Measurements from ENCODE around the gene TMSB10.

Gene TMSB10

DNA sequence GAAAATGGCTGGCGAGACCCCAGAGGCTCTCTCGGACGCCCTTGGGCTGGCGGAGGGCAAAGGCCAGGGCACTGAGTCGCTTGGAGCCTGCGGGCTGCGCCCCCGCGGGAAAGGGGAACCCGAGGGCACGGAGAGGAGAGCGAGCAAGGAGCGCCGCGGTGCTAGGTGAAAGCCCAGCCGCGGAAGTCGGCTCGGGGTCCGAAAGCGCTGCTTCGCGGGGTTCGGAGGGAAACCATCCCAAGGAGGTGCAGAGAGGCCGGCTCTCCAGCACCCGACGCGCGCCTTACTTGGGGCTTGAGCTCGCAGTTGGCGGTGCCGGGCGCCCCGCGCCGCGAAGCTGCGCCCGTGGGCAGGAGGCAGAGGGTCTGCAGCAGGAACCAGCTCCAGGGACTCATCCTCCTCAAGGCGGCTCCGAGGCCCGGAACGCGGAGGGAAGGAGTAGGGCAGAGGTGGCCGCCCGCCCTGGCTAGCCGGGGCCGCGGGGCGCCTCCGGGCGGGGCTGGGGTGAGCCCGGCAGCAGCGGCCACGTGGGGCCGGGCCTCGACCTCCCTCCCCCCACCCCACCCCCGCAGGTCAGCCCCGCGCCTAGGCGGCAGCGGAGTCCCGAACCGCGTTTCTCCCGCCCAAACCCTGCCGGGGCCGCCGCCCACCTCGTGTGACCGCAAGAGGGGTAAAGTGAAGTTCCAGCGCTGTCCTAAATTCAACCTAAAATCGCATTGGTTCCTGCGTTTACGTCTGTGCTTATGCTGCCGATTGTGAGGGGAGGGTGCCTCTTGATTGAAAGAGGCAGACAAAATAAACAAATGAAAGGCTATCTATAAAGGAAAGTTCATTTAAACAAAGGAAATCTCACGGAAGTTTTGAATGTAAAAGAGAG is 24.6 kb upstream of the TMSB10 start, which contains the start of gene TRABD2A:
Gene TRABD2A (minus strand): TSS at position 440 of the 877 bp plus-strand sequence. CDS start 45 bp downstream, at position 395.
- H3K9me3 ChIP-seq, result no peaks in the 10 kb centered on the region
- peaks cover 0 to 32% (median 18%) of the 10 kb centered on the region in 4 donors for H3K4me1 ChIP-seq
- peak within 1 kb of the TSS; percentile 38 to 48 for H3K4me3 ChIP-seq
- no peak for DNase-seq
- TF ChIP-seq, protein P1, sequence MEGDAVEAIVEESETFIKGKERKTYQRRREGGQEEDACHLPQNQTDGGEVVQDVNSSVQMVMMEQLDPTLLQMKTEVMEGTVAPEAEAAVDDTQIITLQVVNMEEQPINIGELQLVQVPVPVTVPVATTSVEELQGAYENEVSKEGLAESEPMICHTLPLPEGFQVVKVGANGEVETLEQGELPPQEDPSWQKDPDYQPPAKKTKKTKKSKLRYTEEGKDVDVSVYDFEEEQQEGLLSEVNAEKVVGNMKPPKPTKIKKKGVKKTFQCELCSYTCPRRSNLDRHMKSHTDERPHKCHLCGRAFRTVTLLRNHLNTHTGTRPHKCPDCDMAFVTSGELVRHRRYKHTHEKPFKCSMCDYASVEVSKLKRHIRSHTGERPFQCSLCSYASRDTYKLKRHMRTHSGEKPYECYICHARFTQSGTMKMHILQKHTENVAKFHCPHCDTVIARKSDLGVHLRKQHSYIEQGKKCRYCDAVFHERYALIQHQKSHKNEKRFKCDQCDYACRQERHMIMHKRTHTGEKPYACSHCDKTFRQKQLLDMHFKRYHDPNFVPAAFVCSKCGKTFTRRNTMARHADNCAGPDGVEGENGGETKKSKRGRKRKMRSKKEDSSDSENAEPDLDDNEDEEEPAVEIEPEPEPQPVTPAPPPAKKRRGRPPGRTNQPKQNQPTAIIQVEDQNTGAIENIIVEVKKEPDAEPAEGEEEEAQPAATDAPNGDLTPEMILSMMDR (IDR thresholded peaks at IDR 0.05), result no peak
- no peak within 1 kb of the TSS for H3K27ac ChIP-seq
- H3K36me3 ChIP-seq, result no peaks in the 10 kb centered on the region
- intact Hi-C loops (cut with DNase I; ENCODE audit: low total_unique reads), result loop anchor here (5.0 kb wide), 1 partner anchor 384 kb away; no protein-coding TSS in a partner anchor
- H3K27me3 ChIP-seq, result peaks cover 0 to 37% of the 10 kb centered on the region in 2 donors

DNA sequence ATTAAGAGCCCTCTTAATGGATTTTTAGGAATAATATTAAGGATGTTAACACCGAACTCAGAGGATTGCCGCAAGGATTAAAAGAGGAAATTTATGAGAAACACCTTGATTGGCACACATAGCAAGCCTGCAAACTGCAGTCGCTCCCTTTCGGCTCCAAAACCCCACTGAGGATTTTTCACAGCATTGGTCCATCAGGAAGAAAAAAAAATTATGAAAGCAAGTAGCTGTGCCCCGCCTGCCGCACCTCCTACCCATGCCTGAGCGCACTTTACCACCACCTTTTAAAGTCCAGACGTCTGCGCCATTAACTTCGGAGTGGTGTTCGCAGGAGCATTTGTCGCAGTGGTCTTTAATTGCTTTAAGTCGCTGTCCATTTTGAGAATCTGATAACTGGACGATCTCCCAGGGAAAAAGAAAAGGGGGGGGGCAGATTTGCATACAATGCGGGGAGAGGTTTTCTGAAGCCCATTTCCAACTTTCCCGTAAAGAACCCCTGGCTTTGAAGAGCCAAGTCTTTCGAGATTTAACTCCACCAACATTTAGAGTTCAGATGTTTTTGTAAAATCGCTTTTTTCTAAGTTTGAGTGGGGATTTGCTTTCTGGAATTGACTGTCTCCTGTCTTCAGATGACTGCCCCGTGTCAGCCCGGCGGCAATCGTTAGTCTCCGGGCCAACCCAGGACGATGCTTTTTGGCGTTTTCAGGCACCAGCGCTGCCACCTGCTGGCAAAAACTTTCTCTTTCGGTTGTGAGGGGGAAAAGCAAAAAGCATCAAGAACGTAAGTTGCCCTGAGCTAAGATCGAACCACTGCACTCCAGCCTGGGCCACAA is 23.7 kb upstream of the TMSB10 start:
- Histone ChIP-seq H3K36me3 (no peaks in the 10 kb centered on the region), H3K9me3 (no peaks in the 10 kb centered on the region), H3K27me3 (peaks cover 0 to 37% of the 10 kb centered on the region in 2 donors), H3K27ac (no peak overlapping the region), H3K4me1 (peaks cover 0 to 32% (median 18%) of the 10 kb centered on the region in 4 donors), H3K4me3 (peak overlapping the region; percentile 38 to 48)
- TF ChIP-seq, protein P1 (IDR thresholded peaks at IDR 0.05), result peak; percentile 64 to 68
- DNase-seq, result peak; percentile 76 to 88
- intact Hi-C loops (cut with DNase I; ENCODE audit: low total_unique reads), result loop anchor here (5.0 kb wide), 1 partner anchor 384 kb away; no protein-coding TSS in a partner anchor

DNA sequence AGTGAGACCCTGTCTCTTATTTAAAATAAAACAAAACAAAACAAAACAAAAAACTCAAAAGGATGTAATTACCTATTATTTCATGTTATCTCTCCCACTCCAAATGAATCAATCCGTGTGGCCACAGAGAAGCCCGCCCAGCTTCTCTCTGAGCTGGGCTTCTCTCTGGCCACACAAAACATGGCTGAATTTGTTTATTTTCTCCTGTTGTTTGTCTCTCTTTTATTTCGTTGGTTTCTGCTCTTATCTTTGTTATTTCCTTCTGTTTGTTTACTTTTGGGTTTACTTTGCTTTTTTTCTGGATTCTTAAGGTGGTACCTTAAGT is 23.1 kb upstream of the TMSB10 start:
- intact Hi-C loops (cut with DNase I; ENCODE audit: low total_unique reads), result loop anchor here (5.0 kb wide), 1 partner anchor 385 kb away; no protein-coding TSS in a partner anchor
- Histone ChIP-seq H3K27ac (no peak overlapping the region), H3K4me1 (peaks cover 0 to 32% (median 18%) of the 10 kb centered on the region in 4 donors)

DNA sequence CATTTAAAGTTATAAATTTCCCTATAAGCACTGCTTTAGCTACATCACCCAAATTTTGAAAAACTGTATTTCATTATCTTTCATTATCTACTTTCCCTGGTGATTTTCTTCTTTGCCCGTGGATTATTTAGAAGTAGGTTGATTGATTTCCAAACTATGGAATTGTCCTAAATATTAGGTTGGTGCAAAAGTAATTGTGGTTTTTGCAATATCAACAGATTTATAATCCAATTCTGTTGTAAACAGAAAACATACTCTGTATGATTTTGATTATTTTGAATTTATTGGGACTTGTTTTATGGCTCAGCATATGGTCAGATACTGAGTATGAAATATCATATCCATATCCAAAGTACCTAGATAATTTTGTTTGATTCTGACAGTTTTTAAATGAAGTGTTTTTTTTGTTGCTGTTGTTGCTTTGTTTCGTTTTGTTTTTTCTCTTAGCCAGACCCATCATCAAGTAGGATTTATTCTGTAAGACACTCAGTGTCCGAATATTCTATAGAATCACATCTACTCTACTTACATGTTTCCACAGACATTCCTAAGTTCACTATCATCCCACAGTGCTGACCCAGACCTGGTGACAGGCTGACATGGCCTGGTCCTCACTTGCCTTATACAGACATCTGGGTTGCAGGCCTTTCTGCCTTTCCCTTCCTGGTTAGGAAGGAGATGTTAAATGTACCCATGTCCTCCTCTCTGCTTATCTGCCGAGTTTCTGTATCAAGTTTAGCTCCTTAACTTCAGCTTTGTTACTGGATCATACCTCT is 22.5 kb upstream of the TMSB10 start:
- Histone ChIP-seq H3K27me3 (peaks cover 0 to 37% of the 10 kb centered on the region in 2 donors), H3K4me3 (no peak overlapping the region), H3K36me3 (no peaks in the 10 kb centered on the region), H3K9me3 (no peaks in the 10 kb centered on the region), H3K4me1 (peaks cover 0 to 32% (median 18%) of the 10 kb centered on the region in 4 donors), H3K27ac (no peak overlapping the region)
- no peak for DNase-seq
- intact Hi-C loops (cut with DNase I; ENCODE audit: low total_unique reads), result loop anchor here (5.0 kb wide), 1 partner anchor 386 kb away; no protein-coding TSS in a partner anchor
- TF ChIP-seq, protein P1 (IDR thresholded peaks at IDR 0.05), result no peak

More for the DNA sequence above, 23.1 kb upstream of the TMSB10 start:
- TF ChIP-seq, protein P1 (IDR thresholded peaks at IDR 0.05), result no peak
- peaks cover 0 to 37% of the 10 kb centered on the region in 2 donors for H3K27me3 ChIP-seq
- no peaks in the 10 kb centered on the region for H3K9me3 ChIP-seq
- H3K4me3 ChIP-seq, result peak overlapping the region in 1 of 2 donors; percentile 48
- DNase-seq, result no peak
- no peaks in the 10 kb centered on the region for H3K36me3 ChIP-seq

DNA sequence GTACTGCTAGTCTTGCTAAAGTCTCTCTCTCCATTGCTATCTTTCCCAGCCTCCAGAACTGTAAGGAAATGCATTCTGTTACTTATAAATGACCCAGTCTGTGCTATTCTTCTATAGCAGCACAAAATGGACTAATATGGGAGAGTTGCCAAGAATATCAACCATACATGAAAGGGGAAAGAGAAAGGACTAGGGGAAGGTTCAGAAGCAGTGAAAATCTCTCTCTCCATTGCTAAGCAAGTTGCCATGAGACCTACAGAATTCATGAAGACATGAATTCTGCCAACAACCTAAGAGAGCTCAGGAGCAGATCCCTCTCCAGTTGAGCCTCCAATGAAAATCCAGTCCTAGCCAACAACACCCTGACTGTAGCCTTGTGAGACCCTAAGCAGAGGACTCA is 21.0 kb upstream of the TMSB10 start:
- H3K9me3 ChIP-seq, result no peaks in the 10 kb centered on the region
- H3K27me3 ChIP-seq, result peaks cover 0 to 36% of the 10 kb centered on the region in 2 donors
- TF ChIP-seq, protein P1 (IDR thresholded peaks at IDR 0.05), result no peak
- H3K4me1 ChIP-seq, result peaks cover 0 to 31% (median 17%) of the 10 kb centered on the region in 4 donors
- intact Hi-C loops (cut with DNase I; ENCODE audit: low total_unique reads), result loop anchor here (5.0 kb wide), 1 partner anchor 387 kb away; no protein-coding TSS in a partner anchor
- H3K4me3 ChIP-seq, result no peak overlapping the region
- DNase-seq, result no peak
- H3K36me3 ChIP-seq, result no peaks in the 10 kb centered on the region
- H3K27ac ChIP-seq, result no peak overlapping the region
